Adrenal gland (tissue), 5 donors: ENCODE results near the gene FAM241B.

Experiments used
- CTCF ChIP-seq, 6 experiments: fragments of 450-650 bp in 4 of 6; fragments of 200-600 bp in 2 of 6; sonication (generic) in 1 of 6; IDR thresholded peaks; 1 replicate in 5 of 6; 2 replicates in 1 of 6; pipeline versions ENCODE4 v1.5.1 to v1.8.0; 2016 to 2021; ENCODE audit warnings: antibody characterized with exemption in 6 of 6, mild to moderate bottlenecking in 2 of 6, moderate library complexity in 1 of 6
- POLR2A ChIP-seq, 2 donors: fragments of 450-650 bp; IDR thresholded peaks; one replicate each; pipeline ENCODE4 v1.6.1; 2017; ENCODE audit warnings: antibody characterized with exemption in 2 of 2, mild to moderate bottlenecking in 2 of 2, moderate library complexity in 1 of 2
- donor health status: DM: no; HTN: no; CAD: no.

GRCh38 chr10:69653561-69653960 is 23.5 kb downstream of the FAM241B start:
- no peak for TF ChIP-seq CTCF (IDR thresholded peaks at IDR 0.05)
- TF ChIP-seq POLR2A (IDR thresholded peaks at IDR 0.05) = no peak
